Measurements from ENCODE around the gene NPLOC4. TPM values are rescaled to one million over a fixed set of nuclear protein-coding genes. Genes with fewer than 3 reads are reported as not detected.
A peak's percentile ranks its signal among the peaks of the same experiment; 100 is the strongest.

Gene NPLOC4
- total RNA-seq, 1 donor from 2014 or later: 44.1 TPM

GRCh38 chr17:81524039-81524864 lies 112.7 kb downstream of the NPLOC4 start:
- no peak overlapping the region for H3K27ac Mint-ChIP-seq
- no peak overlapping the region for H3K4me3 Mint-ChIP-seq
- peaks cover 18% of the 10 kb centered on the region for H3K4me1 ChIP-seq
- TF ChIP-seq CTCF (IDR thresholded peaks at IDR 0.05): no peak
- no peak for TF ChIP-seq EZH2phosphoT487 (IDR thresholded peaks at IDR 0.05)
- no peak for TF ChIP-seq EZH2 (IDR thresholded peaks at IDR 0.05)
- no peak overlapping the region for H3K9ac ChIP-seq
- H3K4me1 Mint-ChIP-seq: peaks cover 19% of the 10 kb centered on the region
- H3K4me2 ChIP-seq: no peak overlapping the region
- H3K9me3 ChIP-seq (ENCODE audit: low read depth): no peaks in the 10 kb centered on the region
- H3K4me3 ChIP-seq: no peak overlapping the region
- no peak overlapping the region for H2AFZ ChIP-seq (replicated peaks)
- no peaks in the 10 kb centered on the region for H3K9me3 Mint-ChIP-seq
- H3K36me3 ChIP-seq: no peaks in the 10 kb centered on the region
- peaks cover 7% of the 10 kb centered on the region for H3F3A ChIP-seq (ENCODE audit: low read depth)
- peaks cover 16% of the 10 kb centered on the region for H4K20me1 ChIP-seq (ENCODE audit: low read depth)
- peaks cover 42% of the 10 kb centered on the region for H3K27me3 ChIP-seq
- H3K79me2 ChIP-seq (ENCODE audit: low read depth): no peaks in the 10 kb centered on the region
- no peak overlapping the region for H3K27ac ChIP-seq
- H3K36me3 Mint-ChIP-seq: no peaks in the 10 kb centered on the region
- H3K27me3 Mint-ChIP-seq (ENCODE audit: insufficient read depth, low read depth): peaks cover 15% of the 10 kb centered on the region
- no peak for DNase-seq (ENCODE audit: low spot score)

GRCh38 chr17:81523402-81524038 lies 113.4 kb downstream of the NPLOC4 start:
- H3K36me3 ChIP-seq: no peaks in the 10 kb centered on the region
- no peak overlapping the region for H3K27ac ChIP-seq
- no peaks in the 10 kb centered on the region for H3K79me2 ChIP-seq (ENCODE audit: low read depth)
- no peaks in the 10 kb centered on the region for H3K9me3 ChIP-seq (ENCODE audit: low read depth)
- H3K9me3 Mint-ChIP-seq: no peaks in the 10 kb centered on the region
- H3K36me3 Mint-ChIP-seq: no peaks in the 10 kb centered on the region
- H3K4me3 Mint-ChIP-seq: no peak overlapping the region
- H3F3A ChIP-seq (ENCODE audit: low read depth): peaks cover 14% of the 10 kb centered on the region
- H3K4me3 ChIP-seq: no peak overlapping the region
- DNase-seq (ENCODE audit: low spot score): no peak
- H3K4me1 ChIP-seq: peaks cover 25% of the 10 kb centered on the region
- peaks cover 15% of the 10 kb centered on the region for H3K27me3 Mint-ChIP-seq (ENCODE audit: insufficient read depth, low read depth)
- H3K4me2 ChIP-seq: peak overlapping the region; percentile 66
- H3K27me3 ChIP-seq: peaks cover 49% of the 10 kb centered on the region
- no peak for TF ChIP-seq CTCF (IDR thresholded peaks at IDR 0.05)
- no peak for TF ChIP-seq EZH2 (IDR thresholded peaks at IDR 0.05)
- TF ChIP-seq EZH2phosphoT487 (IDR thresholded peaks at IDR 0.05): no peak
- peak overlapping the region; percentile 69 for H3K27ac Mint-ChIP-seq
- peaks cover 21% of the 10 kb centered on the region for H3K4me1 Mint-ChIP-seq
- peaks cover 23% of the 10 kb centered on the region for H4K20me1 ChIP-seq (ENCODE audit: low read depth)
- no peak overlapping the region for H3K9ac ChIP-seq
- H2AFZ ChIP-seq (replicated peaks): no peak overlapping the region

GRCh38 chr17:81522491-81523401 lies 114.2 kb downstream of the NPLOC4 start:
- no peak overlapping the region for H2AFZ ChIP-seq (replicated peaks)
- no peak overlapping the region for H3K4me3 ChIP-seq
- H3K9me3 Mint-ChIP-seq: no peaks in the 10 kb centered on the region
- no peaks in the 10 kb centered on the region for H3K36me3 Mint-ChIP-seq
- TF ChIP-seq CTCF (IDR thresholded peaks at IDR 0.05) (peak; percentile 54), EZH2 (IDR thresholded peaks at IDR 0.05) (no peak)
- peak; percentile 86 for DNase-seq (ENCODE audit: low spot score)
- peaks cover 32% of the 10 kb centered on the region for H3K4me1 ChIP-seq
- peak overlapping the region; percentile 66 for H3K4me2 ChIP-seq
- H3K27ac ChIP-seq: no peak overlapping the region
- H3K9ac ChIP-seq: no peak overlapping the region
- peaks cover 31% of the 10 kb centered on the region for H4K20me1 ChIP-seq (ENCODE audit: low read depth)
- H3K27me3 Mint-ChIP-seq (ENCODE audit: insufficient read depth, low read depth): peaks cover 15% of the 10 kb centered on the region
- H3F3A ChIP-seq (ENCODE audit: low read depth): peaks cover 21% of the 10 kb centered on the region
- peaks cover 28% of the 10 kb centered on the region for H3K4me1 Mint-ChIP-seq
- H3K27me3 ChIP-seq: peaks cover 57% of the 10 kb centered on the region
- H3K27ac Mint-ChIP-seq: no peak overlapping the region
- H3K79me2 ChIP-seq (ENCODE audit: low read depth): no peaks in the 10 kb centered on the region
- H3K4me3 Mint-ChIP-seq: peak overlapping the region; percentile 43
- no peaks in the 10 kb centered on the region for H3K36me3 ChIP-seq
- no peaks in the 10 kb centered on the region for H3K9me3 ChIP-seq (ENCODE audit: low read depth)

Data from neural progenitor cell (in vitro differentiated cells).